BE2C (cell line): Measurements from ENCODE around the gene CNIH3.

Experiments
- DNase-seq: peaks from one replicate; pipeline ENCODE4 v3.0.0-alpha.2; 2020
- H3K27me3 ChIP-seq: fragments of 250-450 bp; sonication (Bioruptor Pico); 2 replicates; pipeline ENCODE4 v1.5.1; 2020; ENCODE audit warnings: mild to moderate bottlenecking
- H3K36me3 ChIP-seq: fragments of 250-450 bp; sonication (Bioruptor Pico); 2 replicates; pipeline ENCODE4 v1.5.1; 2020; ENCODE audit warnings: mild to moderate bottlenecking
- H3K4me1 ChIP-seq: fragments of 250-450 bp; sonication (Bioruptor Pico); 2 replicates; pipeline ENCODE4 v1.5.1; 2020
- H3K4me3 ChIP-seq: 2 replicates; pipeline ENCODE4 v1.5.1; 2011; ENCODE audit warnings: low read depth, low read length
- H3K9me3 ChIP-seq: fragments of 250-450 bp; sonication (Bioruptor Pico); 2 replicates; pipeline ENCODE4 v1.5.1; 2020
- TF ChIP-seq, protein P1 (sequence below): IDR thresholded peaks from 2 replicates; pipeline ENCODE4 v1.5.1; 2012; ENCODE audit warnings: mild to moderate bottlenecking, low read depth, low read length

The CNIH3 gene

GRCh38 chr1:224689374-224689773 lies 73.3 kb downstream of the CNIH3 start:
- Histone ChIP-seq H3K36me3 (no peaks in the 10 kb centered on the region), H3K9me3 (no peaks in the 10 kb centered on the region), H3K27me3 (no peaks in the 10 kb centered on the region), H3K4me1 (no peaks in the 10 kb centered on the region; the same call in 1 of the 2 replicates), H3K4me3 (no peak overlapping the region)
- no peak for DNase-seq
- TF ChIP-seq, protein P1, sequence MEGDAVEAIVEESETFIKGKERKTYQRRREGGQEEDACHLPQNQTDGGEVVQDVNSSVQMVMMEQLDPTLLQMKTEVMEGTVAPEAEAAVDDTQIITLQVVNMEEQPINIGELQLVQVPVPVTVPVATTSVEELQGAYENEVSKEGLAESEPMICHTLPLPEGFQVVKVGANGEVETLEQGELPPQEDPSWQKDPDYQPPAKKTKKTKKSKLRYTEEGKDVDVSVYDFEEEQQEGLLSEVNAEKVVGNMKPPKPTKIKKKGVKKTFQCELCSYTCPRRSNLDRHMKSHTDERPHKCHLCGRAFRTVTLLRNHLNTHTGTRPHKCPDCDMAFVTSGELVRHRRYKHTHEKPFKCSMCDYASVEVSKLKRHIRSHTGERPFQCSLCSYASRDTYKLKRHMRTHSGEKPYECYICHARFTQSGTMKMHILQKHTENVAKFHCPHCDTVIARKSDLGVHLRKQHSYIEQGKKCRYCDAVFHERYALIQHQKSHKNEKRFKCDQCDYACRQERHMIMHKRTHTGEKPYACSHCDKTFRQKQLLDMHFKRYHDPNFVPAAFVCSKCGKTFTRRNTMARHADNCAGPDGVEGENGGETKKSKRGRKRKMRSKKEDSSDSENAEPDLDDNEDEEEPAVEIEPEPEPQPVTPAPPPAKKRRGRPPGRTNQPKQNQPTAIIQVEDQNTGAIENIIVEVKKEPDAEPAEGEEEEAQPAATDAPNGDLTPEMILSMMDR = no peak

GRCh38 chr1:224690576-224690975 lies 74.5 kb downstream of the CNIH3 start:
- TF ChIP-seq, protein P1 = no peak
- no peak for DNase-seq
- no peaks in the 10 kb centered on the region for H3K27me3 ChIP-seq
- no peak overlapping the region for H3K4me3 ChIP-seq
- no peaks in the 10 kb centered on the region for H3K36me3 ChIP-seq
- no peaks in the 10 kb centered on the region for H3K9me3 ChIP-seq
- H3K4me1 ChIP-seq = no peaks in the 10 kb centered on the region

- Histone ChIP-seq H3K4me3 (no peak overlapping the region), H3K36me3 (no peaks in the 10 kb centered on the region), H3K27me3 (no peaks in the 10 kb centered on the region), H3K9me3 (no peaks in the 10 kb centered on the region), H3K4me1 (no peaks in the 10 kb centered on the region)
- TF ChIP-seq, protein P1 = no peak
- DNase-seq = no peak
These were observed 75.2 kb downstream of the CNIH3 start for GRCh38 chr1:224691148-224691925.

GRCh38 chr1:224694969-224695368 lies 78.9 kb downstream of the CNIH3 start:
- H3K4me3 ChIP-seq = no peak overlapping the region
- H3K36me3 ChIP-seq = no peaks in the 10 kb centered on the region
- DNase-seq = no peak
- TF ChIP-seq, protein P1 = no peak
- no peaks in the 10 kb centered on the region for H3K27me3 ChIP-seq
- no peaks in the 10 kb centered on the region for H3K4me1 ChIP-seq
- H3K9me3 ChIP-seq = no peaks in the 10 kb centered on the region

DNA sequence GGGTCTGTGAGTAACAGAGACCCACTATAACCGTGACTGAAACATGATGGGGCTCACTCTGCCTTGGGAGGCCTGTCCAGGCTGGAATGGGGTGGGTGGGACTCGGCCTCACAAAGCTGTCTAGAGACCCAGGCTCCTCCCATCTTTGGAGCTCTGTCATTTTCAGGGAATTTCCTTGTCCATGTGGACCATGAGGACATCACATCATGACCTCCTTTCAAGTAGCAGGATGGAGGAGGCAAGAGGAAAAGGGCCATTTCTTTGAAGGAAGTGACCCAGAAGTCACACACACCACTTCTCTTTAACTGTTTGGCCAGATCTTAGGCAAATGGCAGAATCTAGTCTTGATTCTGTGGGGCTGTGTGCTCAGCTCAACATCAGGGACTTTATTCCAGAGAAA lies 79.9 kb downstream of the CNIH3 start:
- no peaks in the 10 kb centered on the region for H3K36me3 ChIP-seq
- no peak for DNase-seq
- TF ChIP-seq, protein P1 = no peak
- H3K4me1 ChIP-seq = no peaks in the 10 kb centered on the region
- H3K9me3 ChIP-seq = no peaks in the 10 kb centered on the region
- H3K27me3 ChIP-seq = no peaks in the 10 kb centered on the region
- H3K4me3 ChIP-seq = no peak overlapping the region

DNA sequence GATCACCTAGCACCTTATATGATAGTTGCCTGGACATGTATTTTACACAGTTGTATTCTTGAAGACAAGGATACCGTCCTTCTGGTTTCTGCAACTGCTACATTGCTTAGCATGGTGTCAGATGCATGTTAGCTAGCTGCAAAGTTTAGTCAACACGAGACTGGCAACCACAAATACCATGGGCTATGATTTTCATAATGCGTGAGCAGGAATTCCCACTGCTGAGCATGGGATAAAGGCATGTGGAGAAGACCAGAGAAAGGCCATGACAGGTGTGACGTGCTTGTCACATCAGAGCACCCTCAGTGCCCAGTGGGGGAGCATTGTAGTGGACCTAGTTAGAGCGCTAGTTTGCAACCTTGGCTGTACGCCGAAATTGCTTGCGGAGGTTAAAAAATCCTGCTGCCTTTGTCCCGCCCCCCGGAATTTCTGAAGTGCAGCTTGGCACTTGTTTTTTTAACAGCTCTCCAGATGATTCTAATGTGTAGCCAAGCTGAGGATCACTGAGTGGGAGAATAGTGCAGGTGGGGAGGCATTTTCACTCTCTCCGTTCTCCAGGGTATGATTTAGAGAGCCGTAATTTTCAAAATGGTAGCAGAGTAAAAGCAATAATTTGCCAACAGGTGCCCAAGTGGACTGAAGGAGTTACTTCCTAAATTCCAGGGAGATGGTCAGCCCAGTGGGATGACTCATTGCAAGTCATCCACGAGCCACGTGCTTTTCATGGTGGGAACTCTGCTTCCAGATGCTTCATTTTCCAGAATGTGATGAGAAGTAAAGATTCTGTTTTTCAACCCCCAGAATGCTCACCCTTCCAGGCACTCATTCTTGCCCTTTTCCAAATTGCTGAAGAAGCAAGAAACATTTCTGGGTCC lies 81.0 kb downstream of the CNIH3 start:
- no peaks in the 10 kb centered on the region for H3K4me1 ChIP-seq
- H3K4me3 ChIP-seq = no peak overlapping the region
- H3K36me3 ChIP-seq = no peaks in the 10 kb centered on the region
- H3K27me3 ChIP-seq = no peaks in the 10 kb centered on the region
- no peaks in the 10 kb centered on the region for H3K9me3 ChIP-seq
- TF ChIP-seq, protein P1 = no peak
- no peak for DNase-seq
